ENCODE measurements around the gene CST4. TPM values are rescaled to one million over a fixed set of nuclear protein-coding genes. Genes with fewer than 3 reads are reported as not detected.
"Not testable (repeated sequence)": the region's sequence is repeated elsewhere in the genome, so short reads cannot be mapped to it uniquely, and the experiment has no call there.

The CST4 gene
- total and polyA plus RNA-seq, 10 donors = not detected

- TF ChIP-seq POLR2A (IDR thresholded peaks at IDR 0.05) = no peak
- TF ChIP-seq CTCF (IDR thresholded peaks at IDR 0.05 in 8 of 11, conservative IDR thresholded peaks at IDR 0.05 in 3 of 11) = no peak
- no peak for TF ChIP-seq POLR2AphosphoS5 (IDR thresholded peaks at IDR 0.05)
- 92 to 100% (median 94%) methylated on average over 1 of the region's 1 CpG for WGBS, 5 donors
- Histone ChIP-seq H3K4me1 (no peaks in the 10 kb centered on the region), H3K4me3 (no peak overlapping the region), H3K36me3 (no peaks in the 10 kb centered on the region), H3K27me3 (replicated peaks in 1 of 7) (peaks cover 0 to 9% (median 0%) of the 10 kb centered on the region in 7 donors), H3K9me3 (no peaks in the 10 kb centered on the region), H3K27ac (no peak overlapping the region)
- intact Hi-C loops (cut with DNase I; ENCODE audit: low total_unique reads) = no loop called here
- no peak for DNase-seq
Observed at GRCh38 chr20:23705895-23706294, 17.1 kb upstream of the CST4 start.

- WGBS, 5 donors = 80 to 93% (median 84%) methylated on average over 4 of the region's 4 CpGs
Observed at GRCh38 chr20:23702021-23702420, 13.2 kb upstream of the CST4 start.

GRCh38 chr20:23700931-23701330, 12.1 kb upstream of the CST4 start:
- intact Hi-C loops (cut with DNase I; ENCODE audit: low total_unique reads) = no loop called here
- WGBS, 5 donors = 64 to 89% (median 78%) methylated on average over 2 to 3 of the region's 3 CpGs
- no peak for TF ChIP-seq CTCF (IDR thresholded peaks at IDR 0.05 in 8 of 11, conservative IDR thresholded peaks at IDR 0.05 in 3 of 11)
- no peak for TF ChIP-seq POLR2AphosphoS5 (IDR thresholded peaks at IDR 0.05)
- no peak for TF ChIP-seq POLR2A (IDR thresholded peaks at IDR 0.05)

More at GRCh38 chr20:23702021-23702420, 13.2 kb upstream of the CST4 start:
- H3K27me3 ChIP-seq (replicated peaks in 1 of 7) = peaks cover 0 to 11% (median 0%) of the 10 kb centered on the region in 7 donors
- intact Hi-C loops (cut with DNase I; ENCODE audit: low total_unique reads) = no loop called here
- no peak for DNase-seq
- no peak overlapping the region for H3K27ac ChIP-seq
- H3K4me3 ChIP-seq = no peak overlapping the region
- no peak for TF ChIP-seq POLR2A (IDR thresholded peaks at IDR 0.05)
- TF ChIP-seq CTCF (IDR thresholded peaks at IDR 0.05 in 8 of 11, conservative IDR thresholded peaks at IDR 0.05 in 3 of 11) = no peak
- no peak for TF ChIP-seq POLR2AphosphoS5 (IDR thresholded peaks at IDR 0.05)
- no peaks in the 10 kb centered on the region for H3K36me3 ChIP-seq
- H3K9me3 ChIP-seq = no peaks in the 10 kb centered on the region
- no peaks in the 10 kb centered on the region for H3K4me1 ChIP-seq

GRCh38 chr20:23697947-23698346, 9.1 kb upstream of the CST4 start:
- 6 to 77% (median 54%) methylated on average over 1 of the region's 1 CpG for WGBS, 5 donors
- Histone ChIP-seq H3K27ac (no peak overlapping the region), H3K4me3 (no peak overlapping the region), H3K36me3 (no peaks in the 10 kb centered on the region), H3K4me1 (peaks cover 0 to 6% (median 0%) of the 10 kb centered on the region in 6 donors), H3K27me3 (replicated peaks in 1 of 7) (peaks cover 0 to 11% (median 0%) of the 10 kb centered on the region in 7 donors), H3K9me3 (no peaks in the 10 kb centered on the region)
- intact Hi-C loops (cut with DNase I; ENCODE audit: low total_unique reads) = no loop called here
- no peak for TF ChIP-seq POLR2A (IDR thresholded peaks at IDR 0.05)
- TF ChIP-seq POLR2AphosphoS5 (IDR thresholded peaks at IDR 0.05) = no peak
- no peak for TF ChIP-seq CTCF (IDR thresholded peaks at IDR 0.05 in 8 of 11, conservative IDR thresholded peaks at IDR 0.05 in 3 of 11)
- DNase-seq = no peak

More at GRCh38 chr20:23700931-23701330, 12.1 kb upstream of the CST4 start:
- H3K27me3 ChIP-seq (replicated peaks in 1 of 7) = peaks cover 0 to 11% (median 0%) of the 10 kb centered on the region in 7 donors
- no peak overlapping the region for H3K27ac ChIP-seq
- H3K4me3 ChIP-seq = no peak overlapping the region
- H3K36me3 ChIP-seq = no peaks in the 10 kb centered on the region
- H3K4me1 ChIP-seq = no peaks in the 10 kb centered on the region
- H3K9me3 ChIP-seq = no peaks in the 10 kb centered on the region
- DNase-seq = no peak

GRCh38 chr20:23695068-23695395, 6.2 kb upstream of the CST4 start:
- intact Hi-C loops (cut with DNase I; ENCODE audit: low total_unique reads); H3K9me3 ChIP-seq; H3K27ac ChIP-seq; H3K4me3 ChIP-seq; H3K27me3 ChIP-seq (replicated peaks in 1 of 7); H3K36me3 ChIP-seq; H3K4me1 ChIP-seq; DNase-seq: not testable (repeated sequence)

GRCh38 chr20:23694178-23695067, 5.6 kb upstream of the CST4 start:
- WGBS, 5 donors = 68 to 80% (median 74%) methylated on average over 12 of the region's 12 CpGs
- DNase-seq; H3K4me1 ChIP-seq; H3K4me3 ChIP-seq; H3K36me3 ChIP-seq; intact Hi-C loops (cut with DNase I; ENCODE audit: low total_unique reads); H3K9me3 ChIP-seq; H3K27ac ChIP-seq; H3K27me3 ChIP-seq (replicated peaks in 1 of 7): not testable (repeated sequence)
